DND-41 (cell line): ENCODE results near the gene SNCAIP.

ENCODE experiments used
- ATAC-seq: fragments of 200-7000 bp; cut with Tn5 transposase; 3 replicates; pipeline ENCODE4 v1.9.1; 2021; ENCODE audit warnings: low read depth; ENCODE audit not compliant: insufficient read depth
- DNase-seq: peaks from one replicate; pipeline ENCODE4 v3.0.0-alpha.2; 2020
- H2AFZ ChIP-seq: 2 replicates; pipeline ENCODE4 v1.6.0; 2012; ENCODE audit warnings: low read depth, low read length
- H3K27ac ChIP-seq: 2 replicates; pipeline ENCODE4 v1.5.1; 2012; ENCODE audit warnings: low read length, inconsistent platforms
- H3K27me3 ChIP-seq: fragments of 200-600 bp; sonication (generic); 2 replicates; pipeline ENCODE4 v1.6.0; 2012; ENCODE audit warnings: low read length, mild to moderate bottlenecking, inconsistent platforms; ENCODE audit not compliant: insufficient read depth, poor library complexity
- H3K36me3 ChIP-seq: 2 replicates; pipeline ENCODE4 v1.5.1; 2012; ENCODE audit warnings: low read length, inconsistent platforms; ENCODE audit not compliant: insufficient read depth
- H3K4me1 ChIP-seq: 2 replicates; pipeline ENCODE4 v1.5.1; 2012; ENCODE audit warnings: mild to moderate bottlenecking, low read length; ENCODE audit not compliant: insufficient read depth
- H3K4me2 ChIP-seq: 2 replicates; pipeline ENCODE4 v1.6.0; 2012; ENCODE audit warnings: mild to moderate bottlenecking, moderate library complexity, low read length, inconsistent platforms; ENCODE audit not compliant: insufficient read depth
- H3K4me3 ChIP-seq, 2 experiments: fragments of 200-600 bp in 1 of 2; shearing (Covaris generic) in 1 of 2; 2 replicates each; pipeline ENCODE4 v1.5.1; 2012 to 2016; ENCODE audit warnings: inconsistent platforms in 2 of 2, low read length in 2 of 2, mild to moderate bottlenecking in 2 of 2, low read depth in 1 of 2, moderate library complexity in 1 of 2
- H3K79me2 ChIP-seq: 2 replicates; pipeline ENCODE4 v1.6.0; 2012; ENCODE audit warnings: low read length, inconsistent platforms; ENCODE audit not compliant: insufficient read depth
- H3K9ac ChIP-seq: 2 replicates; pipeline ENCODE4 v1.6.0; 2012; ENCODE audit warnings: low read depth, mild to moderate bottlenecking, inconsistent platforms, low read length, moderate library complexity
- H3K9me3 ChIP-seq: 2 replicates; pipeline ENCODE4 v1.5.1; 2012; ENCODE audit warnings: low read length, moderate library complexity, mild to moderate bottlenecking, inconsistent platforms; ENCODE audit not compliant: insufficient read depth, severe bottlenecking
- H4K20me1 ChIP-seq: 2 replicates; pipeline ENCODE4 v1.6.0; 2012; ENCODE audit warnings: low read length; ENCODE audit not compliant: insufficient read depth
- EZH2 ChIP-seq: IDR thresholded peaks from 3 replicates; pipeline ENCODE4 v1.6.1; 2012; ENCODE audit warnings: borderline replicate concordance, low read depth, mild to moderate bottlenecking, moderate library complexity, low read length, inconsistent platforms; ENCODE audit not compliant: severe bottlenecking
- TF ChIP-seq, protein P1 (sequence below): IDR thresholded peaks from 2 replicates; pipeline ENCODE4 v1.5.1; 2012; ENCODE audit warnings: borderline replicate concordance, low read length, moderate library complexity, mild to moderate bottlenecking; ENCODE audit not compliant: poor library complexity, severe bottlenecking; ENCODE audit errors: extremely low read depth

The SNCAIP gene

DNA sequence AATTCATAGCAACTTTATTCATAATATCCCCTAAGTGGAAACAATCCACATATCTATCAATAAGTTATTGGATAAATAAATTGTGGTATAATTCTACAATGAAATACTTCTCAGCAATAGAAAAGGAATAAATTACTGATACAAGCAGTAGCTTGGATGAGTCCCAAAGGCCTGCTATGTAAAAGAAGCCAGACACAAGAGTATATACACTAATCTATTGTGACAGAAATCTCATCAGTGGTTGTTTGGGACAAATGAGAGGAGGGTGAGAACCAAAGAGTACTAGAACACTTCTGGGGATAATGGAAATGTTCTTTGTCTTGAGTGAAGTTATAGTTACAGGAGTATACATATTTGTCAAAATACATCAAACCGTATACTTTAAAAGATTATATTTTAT is 119.3 kb downstream of the SNCAIP start:
- no peaks in the 10 kb centered on the region for H3K36me3 ChIP-seq
- no peaks in the 10 kb centered on the region for H4K20me1 ChIP-seq
- no peak overlapping the region for H2AFZ ChIP-seq
- no peak for DNase-seq
- no peaks in the 10 kb centered on the region for H3K27me3 ChIP-seq
- no peaks in the 10 kb centered on the region for H3K9me3 ChIP-seq
- TF ChIP-seq, protein P1, sequence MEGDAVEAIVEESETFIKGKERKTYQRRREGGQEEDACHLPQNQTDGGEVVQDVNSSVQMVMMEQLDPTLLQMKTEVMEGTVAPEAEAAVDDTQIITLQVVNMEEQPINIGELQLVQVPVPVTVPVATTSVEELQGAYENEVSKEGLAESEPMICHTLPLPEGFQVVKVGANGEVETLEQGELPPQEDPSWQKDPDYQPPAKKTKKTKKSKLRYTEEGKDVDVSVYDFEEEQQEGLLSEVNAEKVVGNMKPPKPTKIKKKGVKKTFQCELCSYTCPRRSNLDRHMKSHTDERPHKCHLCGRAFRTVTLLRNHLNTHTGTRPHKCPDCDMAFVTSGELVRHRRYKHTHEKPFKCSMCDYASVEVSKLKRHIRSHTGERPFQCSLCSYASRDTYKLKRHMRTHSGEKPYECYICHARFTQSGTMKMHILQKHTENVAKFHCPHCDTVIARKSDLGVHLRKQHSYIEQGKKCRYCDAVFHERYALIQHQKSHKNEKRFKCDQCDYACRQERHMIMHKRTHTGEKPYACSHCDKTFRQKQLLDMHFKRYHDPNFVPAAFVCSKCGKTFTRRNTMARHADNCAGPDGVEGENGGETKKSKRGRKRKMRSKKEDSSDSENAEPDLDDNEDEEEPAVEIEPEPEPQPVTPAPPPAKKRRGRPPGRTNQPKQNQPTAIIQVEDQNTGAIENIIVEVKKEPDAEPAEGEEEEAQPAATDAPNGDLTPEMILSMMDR: no peak
- TF ChIP-seq EZH2: no peak
- no peak overlapping the region for H3K4me3 ChIP-seq
- H3K9ac ChIP-seq: no peak overlapping the region
- H3K4me2 ChIP-seq: no peak overlapping the region
- ATAC-seq: no peak
- H3K79me2 ChIP-seq: no peaks in the 10 kb centered on the region
- H3K4me1 ChIP-seq: no peaks in the 10 kb centered on the region
- no peak overlapping the region for H3K27ac ChIP-seq

DNA sequence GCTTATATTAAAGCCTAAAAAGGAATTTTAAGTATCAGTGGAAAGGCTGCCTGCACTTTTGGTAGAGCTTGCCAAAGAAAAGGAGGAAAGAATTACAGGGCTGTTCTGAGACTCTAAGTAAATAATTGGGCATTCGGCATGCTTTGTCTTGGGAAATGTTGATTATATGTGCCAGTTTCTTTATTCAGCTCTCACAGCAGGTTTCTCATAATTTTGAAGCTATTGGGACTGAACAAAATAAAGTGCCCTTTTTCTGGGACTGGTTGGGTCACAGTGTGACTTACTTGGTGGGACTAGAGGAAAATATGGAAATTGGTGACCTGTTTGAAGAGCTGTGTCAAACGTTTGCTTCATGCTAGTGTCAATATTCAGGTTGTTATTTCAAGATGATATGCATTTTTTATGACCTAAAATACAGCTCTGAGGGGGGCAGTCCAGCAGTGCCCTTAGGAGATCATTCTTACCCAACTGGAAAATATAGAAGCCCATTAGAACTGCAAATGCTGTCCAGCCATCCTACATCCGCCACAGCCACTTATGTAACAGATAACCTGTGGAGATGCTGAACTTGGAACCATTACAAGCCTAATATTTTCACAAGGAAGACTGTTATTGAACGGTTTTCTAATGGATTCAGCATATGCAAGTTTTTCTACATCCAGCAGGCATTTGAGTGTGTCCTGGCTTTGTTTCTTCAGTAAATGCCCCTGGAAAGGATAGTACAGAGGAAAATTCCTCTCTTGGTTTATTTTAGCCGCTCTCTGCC is 122.4 kb downstream of the SNCAIP start:
- no peak overlapping the region for H3K27ac ChIP-seq

DNA sequence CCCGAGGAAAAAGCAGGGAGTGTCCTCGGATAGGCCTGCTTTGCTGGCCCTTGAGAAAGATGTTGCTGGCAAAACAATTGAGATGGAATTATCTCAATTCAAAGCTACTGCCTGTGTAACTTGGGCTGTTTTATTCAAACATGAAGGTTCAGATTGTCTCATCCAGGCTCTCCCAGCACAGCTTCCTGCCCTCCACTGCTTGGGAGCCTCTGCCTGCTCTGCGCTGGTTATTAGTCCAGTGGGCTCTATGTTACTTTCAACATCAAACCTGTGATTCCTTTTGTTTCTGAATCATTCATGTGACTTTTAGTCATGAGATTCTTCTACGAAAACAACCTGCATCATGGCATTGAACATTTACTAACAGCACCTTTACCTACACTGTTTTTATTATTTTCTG is 123.2 kb downstream of the SNCAIP start:
- TF ChIP-seq, protein P1: no peak
- TF ChIP-seq EZH2: no peak

More for the DNA sequence above, 122.4 kb downstream of the SNCAIP start:
- no peak overlapping the region for H2AFZ ChIP-seq
- no peaks in the 10 kb centered on the region for H4K20me1 ChIP-seq
- no peaks in the 10 kb centered on the region for H3K4me1 ChIP-seq
- DNase-seq: no peak
- no peak overlapping the region for H3K4me2 ChIP-seq
- TF ChIP-seq, protein P1: no peak
- no peak for TF ChIP-seq EZH2
- no peaks in the 10 kb centered on the region for H3K9me3 ChIP-seq
- ATAC-seq: no peak
- H3K36me3 ChIP-seq: no peaks in the 10 kb centered on the region
- H3K79me2 ChIP-seq: no peaks in the 10 kb centered on the region
- no peaks in the 10 kb centered on the region for H3K27me3 ChIP-seq
- no peak overlapping the region for H3K4me3 ChIP-seq
- no peak overlapping the region for H3K9ac ChIP-seq

More for the DNA sequence above, 123.2 kb downstream of the SNCAIP start:
- Histone ChIP-seq H3K27me3 (no peaks in the 10 kb centered on the region), H3K4me2 (no peak overlapping the region), H3K9ac (no peak overlapping the region), H3K9me3 (no peaks in the 10 kb centered on the region), H3K27ac (no peak overlapping the region), H3K4me3 (no peak overlapping the region), H2AFZ (no peak overlapping the region), H4K20me1 (no peaks in the 10 kb centered on the region), H3K36me3 (no peaks in the 10 kb centered on the region), H3K4me1 (no peaks in the 10 kb centered on the region), H3K79me2 (no peaks in the 10 kb centered on the region)
- DNase-seq: no peak
- no peak for ATAC-seq
